Astrocyte of the spinal cord (primary cell): Measurements from ENCODE around the gene COL5A1.
"Not testable (repeated sequence)": the region's sequence is repeated elsewhere in the genome, so short reads cannot be mapped to it uniquely, and the experiment has no call there.

Experiments
- DNase-seq: peaks from one replicate; pipeline ENCODE4 v3.0.0; 2011; ENCODE audit warnings: low read depth, low spot score
- H3K4me3 ChIP-seq: 2 replicates; pipeline ENCODE4 v1.5.1; 2011; ENCODE audit warnings: low read depth, mild to moderate bottlenecking, low read length, moderate library complexity
- in situ Hi-C: cut with HindIII; loops from 2 replicates; pipeline ENCODE4 v1.10.0; 2017; ENCODE audit warnings: low sequenced_read_pairs
- TF ChIP-seq, protein P1 (sequence below): IDR thresholded peaks from 2 replicates; pipeline ENCODE4 v1.5.1; 2012; ENCODE audit warnings: low read depth, mild to moderate bottlenecking, low read length, inconsistent platforms

The COL5A1 gene

DNA sequence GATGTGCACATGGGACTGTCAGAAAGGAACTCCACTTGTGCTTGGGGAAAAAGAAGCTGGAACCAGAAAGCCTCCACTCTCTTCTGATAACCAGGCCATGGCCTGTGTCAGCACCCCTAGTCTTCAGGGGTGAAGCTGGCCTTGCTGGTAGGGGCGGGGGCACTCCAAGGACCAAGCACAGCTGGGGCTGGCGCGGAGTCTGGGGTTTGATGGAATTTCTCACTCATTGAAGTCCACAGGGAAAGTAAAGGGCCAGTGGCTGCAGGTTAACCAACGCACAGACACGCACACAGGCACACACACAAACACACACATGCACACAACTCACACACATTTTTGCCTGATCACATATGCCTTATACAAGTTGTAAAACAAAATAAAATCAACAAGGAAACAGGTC is 1.6 kb upstream of the COL5A1 start:
- no peak overlapping the region for H3K4me3 ChIP-seq
- no peak for DNase-seq
- in situ Hi-C loops = no loop called here
- TF ChIP-seq, protein P1, sequence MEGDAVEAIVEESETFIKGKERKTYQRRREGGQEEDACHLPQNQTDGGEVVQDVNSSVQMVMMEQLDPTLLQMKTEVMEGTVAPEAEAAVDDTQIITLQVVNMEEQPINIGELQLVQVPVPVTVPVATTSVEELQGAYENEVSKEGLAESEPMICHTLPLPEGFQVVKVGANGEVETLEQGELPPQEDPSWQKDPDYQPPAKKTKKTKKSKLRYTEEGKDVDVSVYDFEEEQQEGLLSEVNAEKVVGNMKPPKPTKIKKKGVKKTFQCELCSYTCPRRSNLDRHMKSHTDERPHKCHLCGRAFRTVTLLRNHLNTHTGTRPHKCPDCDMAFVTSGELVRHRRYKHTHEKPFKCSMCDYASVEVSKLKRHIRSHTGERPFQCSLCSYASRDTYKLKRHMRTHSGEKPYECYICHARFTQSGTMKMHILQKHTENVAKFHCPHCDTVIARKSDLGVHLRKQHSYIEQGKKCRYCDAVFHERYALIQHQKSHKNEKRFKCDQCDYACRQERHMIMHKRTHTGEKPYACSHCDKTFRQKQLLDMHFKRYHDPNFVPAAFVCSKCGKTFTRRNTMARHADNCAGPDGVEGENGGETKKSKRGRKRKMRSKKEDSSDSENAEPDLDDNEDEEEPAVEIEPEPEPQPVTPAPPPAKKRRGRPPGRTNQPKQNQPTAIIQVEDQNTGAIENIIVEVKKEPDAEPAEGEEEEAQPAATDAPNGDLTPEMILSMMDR = no peak

DNA sequence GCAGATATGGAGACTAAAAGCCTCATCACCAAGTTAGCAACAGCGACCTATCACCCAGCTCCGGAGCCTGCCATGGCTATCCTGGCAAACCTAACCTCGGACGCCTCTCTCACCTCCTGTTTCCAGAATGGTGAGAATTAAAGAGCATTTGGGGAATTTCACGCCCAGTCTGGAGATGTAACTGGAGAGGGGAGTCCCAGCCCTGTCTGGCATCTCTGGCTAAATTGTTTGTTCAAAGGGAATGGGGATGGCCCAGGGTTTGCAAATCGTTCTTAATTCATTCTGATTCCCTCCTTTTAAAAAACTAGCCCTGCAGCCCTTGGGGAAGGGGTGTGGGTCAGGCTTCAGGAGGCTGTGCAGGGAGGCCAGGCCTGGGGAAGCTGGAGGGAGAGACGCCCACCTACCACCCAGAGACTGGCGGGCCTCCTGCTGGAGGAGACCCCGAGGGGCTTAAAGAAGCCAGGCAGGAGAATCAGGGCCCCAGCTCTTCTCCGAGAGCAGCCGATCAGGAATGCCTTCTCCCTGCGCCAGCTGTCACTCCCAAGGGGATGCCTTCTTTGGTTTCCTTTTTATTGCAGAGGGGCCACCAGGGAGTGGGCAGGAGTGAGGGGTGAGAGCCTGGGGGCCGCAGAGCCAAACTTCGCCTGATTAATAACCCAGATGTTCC is 964 bp upstream of the COL5A1 start:
- in situ Hi-C loops = no loop called here
- TF ChIP-seq, protein P1 = no peak
- DNase-seq = no peak
- peak overlapping the region; percentile 28 for H3K4me3 ChIP-seq

DNA sequence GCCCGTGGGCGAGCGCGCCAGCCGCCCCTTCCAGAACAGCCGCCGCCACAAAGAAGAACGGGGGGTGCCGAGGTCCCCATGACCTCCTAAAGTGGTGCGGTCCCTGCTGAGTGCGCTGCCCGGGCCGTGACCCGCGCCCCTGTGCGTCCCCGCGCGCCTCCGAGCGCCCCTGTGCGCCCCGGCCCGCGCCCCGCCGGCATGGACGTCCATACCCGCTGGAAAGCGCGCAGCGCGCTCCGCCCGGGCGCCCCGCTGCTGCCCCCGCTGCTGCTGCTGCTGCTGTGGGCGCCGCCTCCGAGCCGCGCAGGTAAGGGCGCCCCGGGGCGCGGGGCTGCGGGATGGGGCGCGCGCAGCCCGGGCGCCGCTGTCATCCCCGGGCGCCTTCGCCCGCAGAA is 384 bp downstream of the COL5A1 start:
- TF ChIP-seq, protein P1 = no peak
- no peak for DNase-seq
- H3K4me3 ChIP-seq = peak overlapping the region; percentile 73
- in situ Hi-C loops = no loop called here

DNA sequence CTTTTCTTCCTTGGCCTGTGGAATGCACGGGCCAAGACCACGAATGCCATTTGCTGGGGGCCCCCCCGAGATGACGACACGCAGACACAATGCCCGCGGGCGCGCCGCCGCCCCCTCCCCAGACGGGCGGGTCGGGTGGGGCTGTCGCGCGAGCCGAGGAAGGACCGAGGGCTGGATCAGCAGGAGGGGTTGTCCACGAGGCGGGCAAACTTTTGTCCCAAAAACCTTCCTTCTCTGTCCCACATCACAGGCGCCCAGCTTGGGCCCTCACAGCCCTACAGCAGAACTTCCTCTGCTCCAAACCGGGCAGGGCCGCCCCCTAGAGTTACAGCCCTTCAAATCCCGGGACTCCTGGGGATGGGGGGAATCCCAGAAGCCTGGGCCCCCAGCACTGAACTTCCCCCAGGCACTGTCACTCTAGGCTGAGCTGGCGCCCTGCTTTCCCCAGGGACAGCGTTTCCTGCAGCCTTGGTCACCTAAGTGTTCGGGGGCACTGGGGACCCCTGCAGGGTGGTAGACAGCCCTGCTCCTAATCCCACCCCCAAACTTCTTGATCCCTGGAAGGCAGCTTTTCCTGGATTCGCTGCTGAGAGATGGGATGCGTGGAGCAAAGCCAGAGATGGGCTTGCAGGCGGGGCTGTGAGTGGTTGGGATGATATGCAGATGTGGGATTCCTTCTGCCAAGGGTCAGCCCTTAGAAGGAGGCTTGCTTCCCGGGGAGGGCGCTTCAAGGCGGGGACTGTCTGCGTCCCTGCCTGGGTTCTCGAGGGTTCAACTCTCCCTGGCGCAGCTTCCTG is 980 bp downstream of the COL5A1 start:
- peak overlapping the region; percentile 73 for H3K4me3 ChIP-seq
- peak; percentile 80 for DNase-seq
- in situ Hi-C loops = no loop called here
- TF ChIP-seq, protein P1 = peak; percentile 59

DNA sequence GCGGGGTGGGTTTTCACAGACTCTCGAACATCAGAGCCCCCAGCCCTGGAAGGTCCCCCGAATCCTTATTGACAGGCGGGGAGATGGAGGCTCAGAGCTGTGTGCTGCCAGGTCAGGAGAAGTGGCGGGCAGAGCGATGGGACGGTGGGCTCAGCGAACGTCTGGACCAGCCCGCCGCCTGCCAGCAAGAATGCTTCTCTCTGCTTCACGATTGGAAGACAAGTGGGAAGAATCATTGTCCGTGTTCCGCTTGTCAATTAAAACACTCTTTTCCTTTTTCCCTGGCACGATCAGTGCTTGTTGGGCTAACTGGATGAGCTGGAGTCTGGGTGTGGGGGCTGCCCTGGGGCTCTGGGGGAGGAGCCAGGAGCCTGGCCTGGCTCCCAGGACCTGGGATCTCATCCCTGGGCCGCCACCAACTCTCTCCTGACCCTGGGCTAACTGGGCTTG is 1.6 kb downstream of the COL5A1 start:
- H3K4me3 ChIP-seq = peak overlapping the region; percentile 73
- TF ChIP-seq, protein P1 = no peak
- DNase-seq = peak; percentile 37
- in situ Hi-C loops = no loop called here

DNA sequence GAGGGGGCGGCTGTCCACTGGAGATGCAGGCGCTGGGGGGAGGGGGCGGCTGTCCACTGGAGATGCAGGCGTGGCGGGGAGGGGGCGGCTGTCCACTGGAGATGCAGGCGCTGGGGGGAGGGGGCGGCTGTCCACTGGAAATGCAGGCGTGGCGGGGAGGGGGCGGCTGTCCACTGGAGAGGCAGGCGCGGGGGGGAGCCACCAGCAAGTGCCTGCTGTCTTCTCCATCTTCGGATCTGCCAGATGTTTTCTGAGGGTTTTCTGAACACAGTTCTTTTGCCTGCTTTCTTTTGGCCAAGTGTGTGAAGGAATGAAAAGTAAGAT is 2.8 kb downstream of the COL5A1 start:
- DNase-seq, in situ Hi-C loops: not testable (repeated sequence)
- peak overlapping the region; percentile 51 for H3K4me3 ChIP-seq
